ENCODE measurements around the gene TMEM181.

DNA sequence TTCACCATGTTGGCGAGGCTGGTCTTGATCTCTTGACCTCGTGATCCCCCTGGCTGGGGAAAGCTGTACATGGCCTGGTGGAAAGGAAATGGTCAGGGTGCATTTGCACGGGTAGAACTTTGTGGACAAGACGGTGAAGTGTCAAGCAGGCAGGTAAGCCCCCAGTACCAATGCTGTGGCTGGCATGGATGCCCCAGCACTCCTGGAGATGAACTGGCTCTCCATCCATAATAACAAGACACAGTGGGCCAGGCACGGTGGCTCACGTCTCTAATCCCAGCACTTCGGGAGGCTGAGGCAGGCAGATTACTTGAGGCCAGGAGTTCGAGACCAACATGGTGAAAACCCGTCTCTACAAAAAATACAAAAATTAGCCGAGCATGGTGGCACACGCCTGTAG lies 37.3 kb upstream of the TMEM181 start:
- no peak for TF ChIP-seq POLR2AphosphoS5 (IDR thresholded peaks at IDR 0.05)
- TF ChIP-seq CTCF (IDR thresholded peaks at IDR 0.05): no peak
- no peak for TF ChIP-seq POLR2A (IDR thresholded peaks at IDR 0.05; ENCODE audit: low read depth)

All from esophagus muscularis mucosa (tissue), 3 donors.